Lower leg skin (tissue), 3 donors: Measurements from ENCODE around the gene CFAP54.

Experiments used
- CTCF ChIP-seq, 3 donors: fragments of 450-650 bp; IDR thresholded peaks; one replicate each; pipeline ENCODE4 v1.5.1; 2016; ENCODE audit warnings: antibody characterized with exemption in 3 of 3, mild to moderate bottlenecking in 3 of 3, moderate library complexity in 2 of 3
- POLR2A ChIP-seq, 2 donors: fragments of 450-650 bp; IDR thresholded peaks; one replicate each; pipeline ENCODE4 v1.6.1; 2016 to 2017; ENCODE audit warnings: antibody characterized with exemption in 2 of 2, mild to moderate bottlenecking in 1 of 2, moderate library complexity in 1 of 2

- TF ChIP-seq CTCF (IDR thresholded peaks at IDR 0.05) (no peak), POLR2A (IDR thresholded peaks at IDR 0.05) (no peak)
Observed at GRCh38 chr12:96522690-96523089, 33.3 kb downstream of the CFAP54 start.
